Ovary (tissue), 9 donors: Measurements from ENCODE around the gene C2CD3. TPM values are rescaled to one million over a fixed set of nuclear protein-coding genes. Genes with fewer than 3 reads are reported as not detected.

Experiments
- DNase-seq, 5 donors: peaks; one replicate each; pipeline ENCODE4 v3.0.0-alpha.2; 2019 to 2020
- H3K27ac ChIP-seq, 2 donors: fragments of 200-600 bp; one replicate each; pipeline versions ENCODE4 v1.5.1 to v1.8.0; 2019 to 2022
- H3K27me3 ChIP-seq: fragments of 200-600 bp; one replicate; pipeline ENCODE4 v1.8.0; 2022
- H3K36me3 ChIP-seq: fragments of 200-600 bp; sonication (generic); one replicate; pipeline ENCODE4 v1.5.1; 2019
- H3K4me1 ChIP-seq: one replicate; pipeline ENCODE4 v1.8.1; 2013; ENCODE audit warnings: mild to moderate bottlenecking, moderate library complexity; ENCODE audit not compliant: insufficient read depth
- H3K4me3 ChIP-seq: fragments of 200-600 bp; sonication (generic); one replicate; pipeline ENCODE4 v1.5.1; 2017
- H3K9me3 ChIP-seq, 2 donors: fragments of 200-600 bp in 1 of 2; sonication (generic) in 1 of 2; one replicate each; pipeline versions ENCODE4 v1.5.1 to v1.8.1; 2013 to 2019; ENCODE audit warnings: mild to moderate bottlenecking in 1 of 2, moderate library complexity in 1 of 2
- CTCF ChIP-seq, 3 donors: fragments of 450-650 bp in 2 of 3; fragments of 200-600 bp in 1 of 3; IDR thresholded peaks; one replicate each; pipeline versions ENCODE4 v1.5.1 to v1.8.0; 2016 to 2022; ENCODE audit warnings: antibody characterized with exemption in 3 of 3, mild to moderate bottlenecking in 1 of 3
- EP300 ChIP-seq: sonication (generic); formaldehyde crosslinking; IDR thresholded peaks from one replicate; pipeline ENCODE4 v1.6.1; 2017; ENCODE audit warnings: antibody characterized with exemption
- POLR2A ChIP-seq: fragments of 450-650 bp; IDR thresholded peaks from one replicate; pipeline ENCODE4 v1.6.1; 2017; ENCODE audit warnings: antibody characterized with exemption, mild to moderate bottlenecking, moderate library complexity
- WGBS, 3 donors: extraction: QIAGEN DNeasy Blood & Tissue Kit in 1 of 3; methylation state at CpG; one replicate each; pipeline versions ENCODE4 v1.1.5 to v1.1.7; 2013 to 2017; 5-methylcytosine and 5-hydroxymethylcytosine counted together
- intact Hi-C, 4 donors: fragments of 100-400 bp; cut with DNase I; formaldehyde crosslinking; loops; one replicate each; pipeline versions ENCODE4 v1.11.0 to v1.15.1; 2022 to 2023
- polyA plus RNA-seq, 2 donors: library from polyadenylated mRNA; stranded (reverse); fragments of 200-250 nt in 1 of 2; fragments of 350-450 nt in 1 of 2; fragmentation: Illumina TruSeq in 1 of 2; extraction: RNeasy Lipid Tissue Mini Kit (QIAGEN cat#74804) in 1 of 2; gene quantifications; one replicate each; pipeline ENCODE4 v1.2.3, GENCODE V29; 2013 to 2014
- total RNA-seq, 7 donors: library from RNA; depleted of rRNA in 2 of 7; stranded (reverse); fragments of >200 nt in 2 of 7; fragmentation: NEBNext Ultra II Directional in 3 of 7; extraction: Animal tissue kit (Norgen Biotek cat#: 25700) in 3 of 7; gene quantifications; one replicate each; pipeline versions ENCODE4 v1.1.0 to v1.2.4, GENCODE V29; 2016 to 2023
- donor health status: DM: no; HTN: no; CAD: no; lungs with moderate emphysema.
- donor health status: DM: no; HTN: no; CAD: no.
- donor health status: Bipolar disorder and iron deficiency.
- donor health status: DM: yes; HTN: yes; CAD: no.
- donor health status: DM: no; HTN: no; CAD: no.
- donor health status: DM: yes; HTN: yes; CAD: no.

Gene C2CD3
- total and polyA plus RNA-seq, 9 donors: 9.3 to 33.5 (median 17.5) TPM

DNA sequence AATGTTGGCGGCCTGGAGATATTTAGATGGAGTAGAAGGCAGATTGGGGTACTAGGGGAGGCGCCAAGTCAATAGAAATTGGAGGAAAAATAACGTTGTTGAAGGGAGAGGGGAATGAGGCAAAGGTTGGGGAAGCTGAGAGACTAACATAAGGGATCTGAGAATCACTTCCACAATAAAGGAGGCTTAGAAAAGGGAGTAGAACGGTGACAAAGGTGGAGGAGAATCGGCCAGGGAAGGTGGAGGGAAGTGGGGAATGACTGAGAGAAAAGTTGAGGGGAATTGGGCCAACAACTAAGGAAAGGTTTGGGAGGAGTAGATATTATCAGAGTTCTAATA lies 797 bp upstream of the C2CD3 start:
- WGBS, 3 donors: 1 to 2% (median 1%) methylated on average over 5 of the region's 5 CpGs
- no peaks in the 10 kb centered on the region for H3K36me3 ChIP-seq
- H3K4me3 ChIP-seq: peak overlapping the region; percentile 91
- intact Hi-C loops: no loop called here
- TF ChIP-seq POLR2A (no peak), EP300 (no peak), CTCF (IDR thresholded peaks at IDR 0.05) (no peak)
- no peak for DNase-seq
- no peaks in the 10 kb centered on the region for H3K9me3 ChIP-seq
- no peaks in the 10 kb centered on the region for H3K27me3 ChIP-seq
- H3K27ac ChIP-seq: peak overlapping the region; percentile 55 to 68
- H3K4me1 ChIP-seq: peaks cover 9% of the 10 kb centered on the region

DNA sequence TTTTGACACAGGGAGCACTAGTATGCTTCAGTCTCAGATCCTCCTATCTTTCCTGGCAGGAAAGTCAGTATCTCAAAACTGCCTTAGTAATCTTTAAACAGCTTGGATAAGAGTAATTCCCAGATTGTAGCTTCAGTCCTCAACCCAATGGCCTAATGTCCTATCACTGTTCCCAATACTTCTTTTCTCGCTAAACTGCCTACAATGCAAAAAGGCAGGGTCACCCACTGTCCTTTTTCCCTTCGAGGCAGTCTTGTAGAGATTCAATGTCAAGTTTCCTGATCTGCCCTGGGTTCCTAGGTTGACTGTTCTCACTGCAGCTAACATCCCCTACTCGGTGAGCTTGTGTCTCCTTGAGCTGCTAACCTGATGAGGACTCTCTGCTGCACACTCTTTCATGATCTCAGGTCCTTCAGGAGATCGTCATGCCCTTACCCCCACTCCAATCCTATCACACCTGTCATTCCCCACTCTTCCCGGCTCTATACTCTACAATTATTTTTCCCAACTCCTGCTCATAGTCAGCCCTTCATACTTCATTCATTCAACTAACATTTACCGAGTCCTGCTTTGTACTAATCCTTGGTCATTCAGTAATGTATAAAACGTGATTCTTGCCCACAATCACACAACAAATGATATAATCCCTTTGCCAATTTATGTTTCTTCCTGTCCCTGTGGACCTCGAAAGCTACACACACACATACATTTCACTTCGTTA lies 904 bp downstream of the C2CD3 start:
- H3K9me3 ChIP-seq: no peaks in the 10 kb centered on the region
- peaks cover 9% of the 10 kb centered on the region for H3K4me1 ChIP-seq
- intact Hi-C loops: no loop called here
- 6 to 14% (median 10%) methylated on average over 9 of the region's 9 CpGs for WGBS, 3 donors
- DNase-seq: no peak
- TF ChIP-seq EP300 (no peak), POLR2A (no peak), CTCF (IDR thresholded peaks at IDR 0.05) (no peak)
- H3K4me3 ChIP-seq: peak overlapping the region; percentile 91
- H3K27ac ChIP-seq: no peak overlapping the region
- H3K36me3 ChIP-seq: no peaks in the 10 kb centered on the region
- H3K27me3 ChIP-seq: no peaks in the 10 kb centered on the region

GRCh38 chr11:74168838-74169237 lies 2.0 kb downstream of the C2CD3 start:
- intact Hi-C loops: no loop called here
- Histone ChIP-seq H3K4me3 (no peak overlapping the region), H3K27ac (no peak overlapping the region), H3K9me3 (no peaks in the 10 kb centered on the region), H3K4me1 (peaks cover 9% of the 10 kb centered on the region), H3K36me3 (no peaks in the 10 kb centered on the region), H3K27me3 (no peaks in the 10 kb centered on the region)
- TF ChIP-seq CTCF (IDR thresholded peaks at IDR 0.05) (no peak), POLR2A (no peak), EP300 (no peak)
- no peak for DNase-seq
- WGBS, 3 donors: 19 to 46% (median 22%) methylated on average over 3 of the region's 3 CpGs

DNA sequence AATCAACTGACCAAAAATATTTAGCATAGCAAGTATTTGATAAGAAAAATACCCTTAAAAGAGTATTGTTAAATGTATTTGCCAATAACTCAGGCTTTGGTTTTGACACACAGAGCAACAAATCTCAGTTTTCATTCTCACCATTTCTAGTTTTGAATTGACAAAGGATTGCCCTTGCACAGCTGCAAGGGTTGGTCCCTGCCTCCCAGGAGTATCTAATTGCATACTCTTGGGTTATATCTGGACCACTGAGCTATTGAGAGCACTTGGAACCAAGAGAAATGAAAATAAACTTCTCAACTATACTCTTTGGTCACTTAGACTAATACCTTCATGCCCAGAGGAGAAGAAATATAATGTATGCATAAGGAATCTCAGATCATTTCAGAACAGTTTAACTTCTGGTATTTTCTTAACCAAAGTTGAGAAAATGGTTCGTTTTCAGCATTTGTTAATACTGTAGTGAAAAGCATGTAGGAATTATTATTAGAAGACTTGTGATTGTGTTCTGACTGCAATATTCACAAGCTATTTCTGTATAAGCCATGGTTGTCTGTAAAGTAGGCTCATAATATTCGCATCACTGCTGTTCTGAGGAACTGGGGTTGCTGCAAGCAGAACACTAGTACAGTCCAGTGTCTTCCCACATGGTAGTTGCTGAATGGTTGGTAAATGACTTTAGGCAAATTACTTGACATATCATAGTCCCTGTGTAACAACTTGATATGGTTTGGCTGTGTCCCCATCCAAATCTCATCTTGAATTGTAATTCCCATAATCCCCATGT lies 7.9 kb downstream of the C2CD3 start:
- Histone ChIP-seq H3K4me1 (no peaks in the 10 kb centered on the region), H3K4me3 (no peak overlapping the region), H3K9me3 (no peaks in the 10 kb centered on the region), H3K36me3 (no peaks in the 10 kb centered on the region), H3K27ac (no peak overlapping the region), H3K27me3 (no peaks in the 10 kb centered on the region)
- TF ChIP-seq POLR2A (no peak), EP300 (no peak), CTCF (IDR thresholded peaks at IDR 0.05) (no peak)
- intact Hi-C loops: no loop called here
- 73 to 84% (median 83%) methylated on average over 2 of the region's 2 CpGs for WGBS, 3 donors
- DNase-seq: no peak
